ENCODE measurements around the gene TAS1R1. TPM values are rescaled to one million over a fixed set of nuclear protein-coding genes. Genes with fewer than 3 reads are reported as not detected.

The TAS1R1 gene
- polyA plus RNA-seq, 1 donor (not counting 4 experiments of a cell fraction or from before 2014, with no cell fraction given), result not detected

- DNase-seq (ENCODE audit: low read depth, low spot score) (no peak), FAIRE-seq (no peak)
- TF ChIP-seq CTCF (optimal IDR thresholded peaks at IDR 0.05 in 1 of 3, IDR thresholded peaks at IDR 0.05 in 1 of 3, conservative IDR thresholded peaks at IDR 0.05 in 1 of 3; ENCODE audit: extremely low read depth in 1 of 3, insufficient read depth in 2 of 3, low read length in 3 of 3), result no peak
- no peak for TF ChIP-seq EZH2 (IDR thresholded peaks at IDR 0.05; ENCODE audit: low read length)
- H2AFZ ChIP-seq (ENCODE audit: control insufficient read depth, low read length), result no peak overlapping the region
- no peak overlapping the region for H3K27ac ChIP-seq (ENCODE audit: control insufficient read depth, insufficient read depth, low read length)
- peaks cover 19% of the 10 kb centered on the region for H3K27me3 ChIP-seq (ENCODE audit: control insufficient read depth, extremely low read depth, insufficient read depth, low read length)
- H3K4me2 ChIP-seq (ENCODE audit: control insufficient read depth, extremely low read depth, insufficient read depth, low read depth, low read length), result no peak overlapping the region
- H3K9ac ChIP-seq (ENCODE audit: control insufficient read depth, extremely low read depth, insufficient read depth, low read length), result no peak overlapping the region
- no peak overlapping the region for H3K4me3 ChIP-seq (ENCODE audit: control insufficient read depth in 2 of 3, extremely low read depth in 1 of 3, insufficient read depth in 2 of 3, low read depth in 1 of 3, low read length in 3 of 3)
- no peaks in the 10 kb centered on the region for H3K36me3 ChIP-seq (ENCODE audit: control insufficient read depth in 2 of 2, extremely low read depth in 1 of 2, insufficient read depth in 2 of 2, low read length in 2 of 2)
- no peaks in the 10 kb centered on the region for H3K79me2 ChIP-seq (ENCODE audit: control insufficient read depth, insufficient read depth, low read length)
- H3K9me3 ChIP-seq (ENCODE audit: control insufficient read depth, low read depth, low read length), result no peaks in the 10 kb centered on the region
- dilution Hi-C loops (cut with MboI; ENCODE audit: extremely low pct_ligation_motif_present, low sequenced_read_pairs), result no loop called here
- no peaks in the 10 kb centered on the region for H4K20me1 ChIP-seq (ENCODE audit: control insufficient read depth, extremely low read depth, insufficient read depth, low read length)
- no peaks in the 10 kb centered on the region for H3K4me1 ChIP-seq (ENCODE audit: control insufficient read depth, extremely low read depth, insufficient read depth, low read length)
- H3K9me1 ChIP-seq (ENCODE audit: control insufficient read depth, extremely low read depth, insufficient read depth, low read length), result no peaks in the 10 kb centered on the region
Observed at GRCh38 chr1:6569033-6569432, 13.9 kb downstream of the TAS1R1 start.

GRCh38 chr1:6570100-6570499 lies 15.0 kb downstream of the TAS1R1 start:
- H2AFZ ChIP-seq (ENCODE audit: control insufficient read depth, low read length), result no peak overlapping the region
- dilution Hi-C loops (cut with MboI; ENCODE audit: extremely low pct_ligation_motif_present, low sequenced_read_pairs), result no loop called here
- TF ChIP-seq EZH2 (IDR thresholded peaks at IDR 0.05; ENCODE audit: low read length) (no peak), CTCF (optimal IDR thresholded peaks at IDR 0.05 in 1 of 3, IDR thresholded peaks at IDR 0.05 in 1 of 3, conservative IDR thresholded peaks at IDR 0.05 in 1 of 3; ENCODE audit: extremely low read depth in 1 of 3, insufficient read depth in 2 of 3, low read length in 3 of 3) (no peak)
- H3K27ac ChIP-seq (ENCODE audit: control insufficient read depth, insufficient read depth, low read length), result no peak overlapping the region
- no peak overlapping the region for H3K4me3 ChIP-seq (ENCODE audit: control insufficient read depth in 2 of 3, extremely low read depth in 1 of 3, insufficient read depth in 2 of 3, low read depth in 1 of 3, low read length in 3 of 3)
- no peak overlapping the region for H3K4me2 ChIP-seq (ENCODE audit: control insufficient read depth, extremely low read depth, insufficient read depth, low read depth, low read length)
- no peaks in the 10 kb centered on the region for H3K4me1 ChIP-seq (ENCODE audit: control insufficient read depth, extremely low read depth, insufficient read depth, low read length)
- FAIRE-seq (no peak), DNase-seq (ENCODE audit: low read depth, low spot score) (no peak)
- no peaks in the 10 kb centered on the region for H3K36me3 ChIP-seq (ENCODE audit: control insufficient read depth in 2 of 2, extremely low read depth in 1 of 2, insufficient read depth in 2 of 2, low read length in 2 of 2)
- no peaks in the 10 kb centered on the region for H3K9me1 ChIP-seq (ENCODE audit: control insufficient read depth, extremely low read depth, insufficient read depth, low read length)
- peaks cover 11% of the 10 kb centered on the region for H3K27me3 ChIP-seq (ENCODE audit: control insufficient read depth, extremely low read depth, insufficient read depth, low read length)
- no peaks in the 10 kb centered on the region for H4K20me1 ChIP-seq (ENCODE audit: control insufficient read depth, extremely low read depth, insufficient read depth, low read length)
- no peak overlapping the region for H3K9ac ChIP-seq (ENCODE audit: control insufficient read depth, extremely low read depth, insufficient read depth, low read length)
- no peaks in the 10 kb centered on the region for H3K79me2 ChIP-seq (ENCODE audit: control insufficient read depth, insufficient read depth, low read length)
- H3K9me3 ChIP-seq (ENCODE audit: control insufficient read depth, low read depth, low read length), result no peaks in the 10 kb centered on the region
